HCT116 (cell line): ENCODE results near the gene PPIL4. TPM values are rescaled to one million over a fixed set of nuclear protein-coding genes. Genes with fewer than 3 reads are reported as not detected.

Source experiments
- ATAC-seq: fragments of 200-7000 bp; cut with Tn5 transposase; 2 replicates; pipeline ENCODE4 v1.9.1; 2020; ENCODE audit warnings: mild to moderate bottlenecking, moderate library complexity
- BruUV-seq: library from RNA; stranded (reverse); fragments of 400-500 nt; replicated peaks from 2 replicates; lab custom pipeline; 2021; lab: Mats Ljungman, UMichigan
- CTCF ChIA-PET: fragments of 300-600 bp; sonication (Branson Sonifier 250); formaldehyde crosslinking; loops from one replicate; lab custom pipeline; 2021; ENCODE audit warnings: antibody characterized with exemption; lab: Charles Lee
- POLR2A ChIA-PET: fragments of 300-600, 350-600 bp; sonication (Branson Sonifier 250); formaldehyde crosslinking; loops from one replicate; lab custom pipeline; 2021; ENCODE audit warnings: antibody characterized with exemption; lab: Charles Lee
- RAD21 ChIA-PET, 2 experiments: fragments of 300-600 bp; sonication (Branson Sonifier 250); formaldehyde crosslinking; loops; one replicate each; lab custom pipeline; 2023; ENCODE audit warnings: low total read pairs in 2 of 2; ENCODE audit not compliant: uncharacterized antibody in 2 of 2, unreplicated experiment in 2 of 2, low non-redundant PET in 1 of 2; lab: Charles Lee
- DNase-seq: peaks from one replicate; pipeline ENCODE4 v3.0.0-alpha.2; 2010; ENCODE audit warnings: low read depth, low spot score
- H2AFZ ChIP-seq: fragments of 200-600 bp; shearing (Covaris generic), sonication (generic); 2 replicates; pipeline ENCODE4 v1.6.1; 2017; ENCODE audit warnings: low read depth, mixed run types, mixed read lengths, antibody characterized with exemption, low read length; ENCODE audit not compliant: poor library complexity, severe bottlenecking
- H3K27ac ChIP-seq: 2 replicates; pipeline ENCODE4 v1.5.1; 2012; ENCODE audit warnings: low read depth, low read length
- H3K27me3 ChIP-seq: fragments of 200-600 bp; sonication (generic); 2 replicates; pipeline ENCODE4 v1.6.1; 2016; ENCODE audit warnings: mixed run types, low read length, mixed read lengths; ENCODE audit not compliant: insufficient read depth
- H3K36me3 ChIP-seq, 2 experiments: fragments of 200-500 bp in 1 of 2; fragments of 200-600 bp in 1 of 2; sonication (Bioruptor generic) in 1 of 2; sonication (generic) in 1 of 2; 2 replicates each; pipeline versions ENCODE4 v1.5.1 to v1.6.1; 2014 to 2016; ENCODE audit warnings: low read length in 2 of 2, inconsistent platforms in 1 of 2, mixed read lengths in 1 of 2, mixed run types in 1 of 2; ENCODE audit not compliant: insufficient read depth in 2 of 2, control insufficient read depth in 1 of 2
- H3K4me1 ChIP-seq, 2 experiments: fragments of 200-600 bp in 1 of 2; sonication (generic) in 1 of 2; 2 replicates each; pipeline versions ENCODE4 v1.5.1 to v1.6.1; 2012 to 2017; ENCODE audit warnings: low read length in 2 of 2, inconsistent platforms in 1 of 2, mild to moderate bottlenecking in 1 of 2, mixed read lengths in 1 of 2, mixed run types in 1 of 2, moderate library complexity in 1 of 2; ENCODE audit not compliant: insufficient read depth in 2 of 2, control insufficient read depth in 1 of 2
- H3K4me2 ChIP-seq: fragments of 200-600 bp; sonication (generic); 2 replicates; pipeline ENCODE4 v1.6.1; 2017; ENCODE audit warnings: mixed run types, low read length, mixed read lengths
- H3K4me3 ChIP-seq, 2 experiments: fragments of 200-600 bp in 1 of 2; sonication (generic) in 1 of 2; replicated peaks in 1 of 2; 2 replicates each; pipeline ENCODE4 v1.5.1; 2011 to 2016; ENCODE audit warnings: low read length in 2 of 2, control low read depth in 1 of 2, low read depth in 1 of 2, mild to moderate bottlenecking in 1 of 2, mixed read lengths in 1 of 2, mixed run types in 1 of 2
- H3K79me2 ChIP-seq: fragments of 200-600 bp; sonication (generic); 2 replicates; pipeline ENCODE4 v1.6.1; 2017; ENCODE audit warnings: mild to moderate bottlenecking, mixed run types, low read length, moderate library complexity, mixed read lengths; ENCODE audit not compliant: insufficient read depth
- H3K9ac ChIP-seq: fragments of 200-600 bp; sonication (generic); 2 replicates; pipeline ENCODE4 v1.6.1; 2016; ENCODE audit warnings: low read length, mixed read lengths
- H3K9me2 ChIP-seq: fragments of 200-600 bp; sonication (generic), shearing (Covaris generic); 2 replicates; pipeline ENCODE4 v1.6.1; 2017; ENCODE audit warnings: mixed run types, mild to moderate bottlenecking, moderate library complexity; ENCODE audit not compliant: insufficient read depth
- H3K9me3 ChIP-seq, 2 experiments: fragments of 200-500 bp in 1 of 2; fragments of 200-600 bp in 1 of 2; sonication (Bioruptor generic) in 1 of 2; sonication (generic) in 1 of 2; 2 replicates each; pipeline ENCODE4 v1.6.1; 2014 to 2017; ENCODE audit warnings: low read length in 2 of 2, mixed read lengths in 2 of 2, inconsistent platforms in 1 of 2, low read depth in 1 of 2, mild to moderate bottlenecking in 1 of 2, mixed run types in 1 of 2, moderate library complexity in 1 of 2; ENCODE audit not compliant: control insufficient read depth in 1 of 2, insufficient read depth in 1 of 2
- H4K20me1 ChIP-seq: fragments of 200-600 bp; sonication (generic), shearing (Covaris generic); 2 replicates; pipeline ENCODE4 v1.6.1; 2017; ENCODE audit warnings: mixed run types, mild to moderate bottlenecking, moderate library complexity; ENCODE audit not compliant: insufficient read depth
- CBX3 ChIP-seq: IDR thresholded peaks from 2 replicates; pipeline ENCODE4 v1.6.1; 2012; ENCODE audit warnings: low read depth
- CEBPB ChIP-seq: IDR thresholded peaks from 2 replicates; pipeline ENCODE4 v1.6.1; 2012; ENCODE audit warnings: low read depth
- FOSL1 ChIP-seq: IDR thresholded peaks from 2 replicates; pipeline ENCODE4 v1.6.1; 2012; ENCODE audit warnings: low read depth
- POLR2A ChIP-seq: IDR thresholded peaks from 2 replicates; pipeline ENCODE4 v1.7.0; 2011; ENCODE audit warnings: borderline replicate concordance; ENCODE audit not compliant: insufficient read depth, insufficient read length; ENCODE audit errors: extremely low read depth
- RAD21 ChIP-seq: IDR thresholded peaks from 2 replicates; pipeline ENCODE4 v1.6.1; 2012; ENCODE audit warnings: low read depth, mild to moderate bottlenecking
- SIN3A ChIP-seq: IDR thresholded peaks from 2 replicates; pipeline ENCODE4 v1.6.1; 2012; ENCODE audit warnings: low read depth
- SP1 ChIP-seq: IDR thresholded peaks from 2 replicates; pipeline ENCODE4 v1.6.1; 2012; ENCODE audit warnings: low read depth
- TCF7L2 ChIP-seq: IDR thresholded peaks from 2 replicates; pipeline ENCODE4 v1.7.0; 2011; ENCODE audit warnings: borderline replicate concordance, inconsistent platforms; ENCODE audit not compliant: insufficient read depth, insufficient read length; ENCODE audit errors: extremely low read depth
- ZFX ChIP-seq: fragments of 450-650 bp; IDR thresholded peaks from 2 replicates; pipeline ENCODE4 v1.6.1; 2017
- intact Hi-C: fragments of 100-400 bp; cut with micrococcal nuclease; formaldehyde crosslinking; loops from 2 replicates; pipeline ENCODE4 v1.10.0; 2022
- total RNA-seq: library from RNA; stranded (reverse); gene quantifications from one replicate; pipeline ENCODE4 v1.2.1, GENCODE V29; 2021; ENCODE audit not compliant: unreplicated experiment
- TF ChIP-seq, protein P1 (sequence below), 3 experiments: fragments of 200-600 bp in 1 of 3; sonication (generic) in 1 of 3; IDR thresholded peaks in 2 of 3; conservative IDR thresholded peaks in 1 of 3; 2 replicates each; pipeline ENCODE4 v1.5.1; 2012 to 2017; ENCODE audit warnings: low read depth in 2 of 3, low read length in 2 of 3, antibody characterized with exemption in 1 of 3, borderline replicate concordance in 1 of 3, control low read depth in 1 of 3, mild to moderate bottlenecking in 1 of 3, mixed read lengths in 1 of 3, mixed run types in 1 of 3, moderate library complexity in 1 of 3; ENCODE audit not compliant: insufficient read depth in 1 of 3
- TF ChIP-seq, protein P2 (sequence below): IDR thresholded peaks from 2 replicates; pipeline ENCODE4 v1.6.1; 2012; ENCODE audit warnings: low read depth
- TF ChIP-seq, protein P3 (sequence below): IDR thresholded peaks from 2 replicates; pipeline ENCODE4 v1.6.1; 2012

Gene PPIL4
- total RNA-seq, 1 experiment from 2014 or later: 31.0 TPM

DNA sequence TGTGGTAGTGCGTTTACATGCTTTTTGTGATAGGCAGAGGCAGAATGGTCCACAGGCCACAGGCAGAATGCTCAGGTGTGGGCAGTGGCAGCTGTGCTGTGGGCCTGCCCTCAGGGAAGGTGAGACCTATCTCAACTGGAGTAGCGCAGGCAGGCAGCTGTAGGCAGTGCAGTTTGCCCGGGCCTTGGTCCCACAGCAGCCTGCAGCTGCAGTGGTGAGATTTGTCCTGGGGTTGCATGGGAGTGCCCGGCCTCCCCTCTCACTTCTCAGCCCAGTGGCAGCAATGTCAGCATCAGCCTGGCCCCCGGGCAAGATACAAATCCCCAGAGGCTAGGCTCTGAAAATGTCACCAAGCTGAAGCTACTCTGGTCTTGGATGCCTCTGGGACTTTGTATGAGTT lies 6.1 kb upstream of the PPIL4 start:
- DNase-seq: no peak
- CTCF ChIA-PET: interaction anchor here (1.1 kb wide), 1 partner anchor 9 kb away, joined by 3 read pairs; no protein-coding TSS in a partner anchor
- H3K9me2 ChIP-seq: no peaks in the 10 kb centered on the region

More for the DNA sequence above, 6.1 kb upstream of the PPIL4 start:
- H3K4me1 ChIP-seq: peaks cover 2 to 4% of the 10 kb centered on the region in 2 experiments; a peak in 3 of 4 replicates
- intact Hi-C loops: no loop called here
- H3K27ac ChIP-seq: no peak overlapping the region
- BruUV-seq: no TSS peak
- POLR2A ChIA-PET: no interaction called here
- no peak overlapping the region for H3K4me2 ChIP-seq
- TF ChIP-seq POLR2A (no peak), SIN3A (no peak), ZFX (no peak), SP1 (no peak), CEBPB (no peak), FOSL1 (no peak), TCF7L2 (no peak), CBX3 (no peak), RAD21 (no peak)
- TF ChIP-seq, protein P1, sequence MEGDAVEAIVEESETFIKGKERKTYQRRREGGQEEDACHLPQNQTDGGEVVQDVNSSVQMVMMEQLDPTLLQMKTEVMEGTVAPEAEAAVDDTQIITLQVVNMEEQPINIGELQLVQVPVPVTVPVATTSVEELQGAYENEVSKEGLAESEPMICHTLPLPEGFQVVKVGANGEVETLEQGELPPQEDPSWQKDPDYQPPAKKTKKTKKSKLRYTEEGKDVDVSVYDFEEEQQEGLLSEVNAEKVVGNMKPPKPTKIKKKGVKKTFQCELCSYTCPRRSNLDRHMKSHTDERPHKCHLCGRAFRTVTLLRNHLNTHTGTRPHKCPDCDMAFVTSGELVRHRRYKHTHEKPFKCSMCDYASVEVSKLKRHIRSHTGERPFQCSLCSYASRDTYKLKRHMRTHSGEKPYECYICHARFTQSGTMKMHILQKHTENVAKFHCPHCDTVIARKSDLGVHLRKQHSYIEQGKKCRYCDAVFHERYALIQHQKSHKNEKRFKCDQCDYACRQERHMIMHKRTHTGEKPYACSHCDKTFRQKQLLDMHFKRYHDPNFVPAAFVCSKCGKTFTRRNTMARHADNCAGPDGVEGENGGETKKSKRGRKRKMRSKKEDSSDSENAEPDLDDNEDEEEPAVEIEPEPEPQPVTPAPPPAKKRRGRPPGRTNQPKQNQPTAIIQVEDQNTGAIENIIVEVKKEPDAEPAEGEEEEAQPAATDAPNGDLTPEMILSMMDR (IDR thresholded peaks at IDR 0.05 in 2 of 3, conservative IDR thresholded peaks at IDR 0.05 in 1 of 3; ENCODE audit: borderline replicate concordance in 1 of 3, insufficient read depth in 1 of 3, low read depth in 2 of 3, low read length in 2 of 3): no peak
- TF ChIP-seq, protein P2, sequence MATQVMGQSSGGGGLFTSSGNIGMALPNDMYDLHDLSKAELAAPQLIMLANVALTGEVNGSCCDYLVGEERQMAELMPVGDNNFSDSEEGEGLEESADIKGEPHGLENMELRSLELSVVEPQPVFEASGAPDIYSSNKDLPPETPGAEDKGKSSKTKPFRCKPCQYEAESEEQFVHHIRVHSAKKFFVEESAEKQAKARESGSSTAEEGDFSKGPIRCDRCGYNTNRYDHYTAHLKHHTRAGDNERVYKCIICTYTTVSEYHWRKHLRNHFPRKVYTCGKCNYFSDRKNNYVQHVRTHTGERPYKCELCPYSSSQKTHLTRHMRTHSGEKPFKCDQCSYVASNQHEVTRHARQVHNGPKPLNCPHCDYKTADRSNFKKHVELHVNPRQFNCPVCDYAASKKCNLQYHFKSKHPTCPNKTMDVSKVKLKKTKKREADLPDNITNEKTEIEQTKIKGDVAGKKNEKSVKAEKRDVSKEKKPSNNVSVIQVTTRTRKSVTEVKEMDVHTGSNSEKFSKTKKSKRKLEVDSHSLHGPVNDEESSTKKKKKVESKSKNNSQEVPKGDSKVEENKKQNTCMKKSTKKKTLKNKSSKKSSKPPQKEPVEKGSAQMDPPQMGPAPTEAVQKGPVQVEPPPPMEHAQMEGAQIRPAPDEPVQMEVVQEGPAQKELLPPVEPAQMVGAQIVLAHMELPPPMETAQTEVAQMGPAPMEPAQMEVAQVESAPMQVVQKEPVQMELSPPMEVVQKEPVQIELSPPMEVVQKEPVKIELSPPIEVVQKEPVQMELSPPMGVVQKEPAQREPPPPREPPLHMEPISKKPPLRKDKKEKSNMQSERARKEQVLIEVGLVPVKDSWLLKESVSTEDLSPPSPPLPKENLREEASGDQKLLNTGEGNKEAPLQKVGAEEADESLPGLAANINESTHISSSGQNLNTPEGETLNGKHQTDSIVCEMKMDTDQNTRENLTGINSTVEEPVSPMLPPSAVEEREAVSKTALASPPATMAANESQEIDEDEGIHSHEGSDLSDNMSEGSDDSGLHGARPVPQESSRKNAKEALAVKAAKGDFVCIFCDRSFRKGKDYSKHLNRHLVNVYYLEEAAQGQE: no peak
- TF ChIP-seq, protein P3, sequence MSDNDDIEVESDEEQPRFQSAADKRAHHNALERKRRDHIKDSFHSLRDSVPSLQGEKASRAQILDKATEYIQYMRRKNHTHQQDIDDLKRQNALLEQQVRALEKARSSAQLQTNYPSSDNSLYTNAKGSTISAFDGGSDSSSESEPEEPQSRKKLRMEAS: no peak
- H3K27me3 ChIP-seq: no peaks in the 10 kb centered on the region; the same call in 1 of the 2 replicates
- H4K20me1 ChIP-seq: no peaks in the 10 kb centered on the region
- H3K36me3 ChIP-seq: no peaks in the 10 kb centered on the region
- ATAC-seq: no peak
- no peak overlapping the region for H3K4me3 ChIP-seq
- RAD21 ChIA-PET: no interaction called here
- H3K79me2 ChIP-seq: no peaks in the 10 kb centered on the region
- no peak overlapping the region for H2AFZ ChIP-seq
- no peaks in the 10 kb centered on the region for H3K9me3 ChIP-seq
- no peak overlapping the region for H3K9ac ChIP-seq
